ENCODE data around the gene HOXC4. TPM values are rescaled to one million over a fixed set of nuclear protein-coding genes. Genes with fewer than 3 reads are reported as not detected.

Gene HOXC4
- polyA plus RNA-seq, 1 experiment = 0.93 TPM

DNA sequence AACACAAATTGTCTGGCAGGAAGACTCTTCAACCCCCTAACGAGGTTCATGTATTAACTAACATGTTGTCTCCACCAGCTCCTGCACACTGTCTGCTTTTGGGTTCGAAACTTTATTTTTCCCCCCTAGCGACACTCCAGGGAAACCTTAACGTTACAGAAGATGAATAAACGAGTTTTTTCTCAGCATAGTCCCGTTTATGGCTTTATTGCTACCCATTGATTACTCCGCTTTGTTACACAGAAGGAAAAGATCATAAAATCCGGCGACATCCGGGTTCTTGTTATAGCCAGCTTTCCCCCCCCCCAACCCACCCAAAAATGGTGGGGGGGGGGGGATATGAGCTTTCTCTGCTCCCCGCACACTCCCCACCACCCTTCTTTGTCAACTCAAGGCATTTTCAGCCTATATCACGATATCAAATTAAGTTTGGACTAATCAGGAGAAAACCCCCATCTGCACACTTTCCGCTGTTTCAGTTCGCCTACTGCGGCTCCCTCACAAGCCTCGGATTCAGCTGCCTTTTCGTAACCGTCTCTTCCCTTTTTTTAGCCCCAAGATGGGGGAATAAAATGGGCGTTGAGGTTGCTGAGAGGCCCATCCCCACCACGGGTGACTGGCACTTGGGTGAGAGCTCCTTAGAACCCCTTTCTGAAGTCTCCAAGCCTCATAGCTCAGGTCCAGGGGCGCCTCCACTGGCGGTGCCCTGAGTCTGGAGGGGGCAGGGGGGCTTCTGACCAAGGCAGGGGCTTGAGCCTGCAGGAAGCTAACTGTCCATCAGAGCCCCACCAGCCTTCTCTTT lies 26.8 kb upstream of the HOXC4 start:
- Histone ChIP-seq H3K4me3 (ENCODE audit: low read depth, low read length) (no peak overlapping the region), H3K36me3 (ENCODE audit: control insufficient read depth, insufficient read depth, low read length) (peaks cover 2% of the 10 kb centered on the region; the same call in 1 of the 2 replicates), H3K27me3 (ENCODE audit: control insufficient read depth, insufficient read depth, low read length) (peaks cover 3% of the 10 kb centered on the region; the same call in 1 of the 2 replicates)
- TF ChIP-seq, protein P1, sequence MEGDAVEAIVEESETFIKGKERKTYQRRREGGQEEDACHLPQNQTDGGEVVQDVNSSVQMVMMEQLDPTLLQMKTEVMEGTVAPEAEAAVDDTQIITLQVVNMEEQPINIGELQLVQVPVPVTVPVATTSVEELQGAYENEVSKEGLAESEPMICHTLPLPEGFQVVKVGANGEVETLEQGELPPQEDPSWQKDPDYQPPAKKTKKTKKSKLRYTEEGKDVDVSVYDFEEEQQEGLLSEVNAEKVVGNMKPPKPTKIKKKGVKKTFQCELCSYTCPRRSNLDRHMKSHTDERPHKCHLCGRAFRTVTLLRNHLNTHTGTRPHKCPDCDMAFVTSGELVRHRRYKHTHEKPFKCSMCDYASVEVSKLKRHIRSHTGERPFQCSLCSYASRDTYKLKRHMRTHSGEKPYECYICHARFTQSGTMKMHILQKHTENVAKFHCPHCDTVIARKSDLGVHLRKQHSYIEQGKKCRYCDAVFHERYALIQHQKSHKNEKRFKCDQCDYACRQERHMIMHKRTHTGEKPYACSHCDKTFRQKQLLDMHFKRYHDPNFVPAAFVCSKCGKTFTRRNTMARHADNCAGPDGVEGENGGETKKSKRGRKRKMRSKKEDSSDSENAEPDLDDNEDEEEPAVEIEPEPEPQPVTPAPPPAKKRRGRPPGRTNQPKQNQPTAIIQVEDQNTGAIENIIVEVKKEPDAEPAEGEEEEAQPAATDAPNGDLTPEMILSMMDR (IDR thresholded peaks at IDR 0.05; ENCODE audit: insufficient read depth, low read depth, low read length) = no peak
- DNase-seq (ENCODE audit: low read depth) = no peak
- ChIA-PET POLR2A (no interaction called here), CTCF (interaction anchor here (0.6 to 10.1 kb wide), 9 partner anchors 15 to 189 kb away, joined by 3 to 88 read pairs (median 4); partner anchors contain the start of gene HOXC8)

DNA sequence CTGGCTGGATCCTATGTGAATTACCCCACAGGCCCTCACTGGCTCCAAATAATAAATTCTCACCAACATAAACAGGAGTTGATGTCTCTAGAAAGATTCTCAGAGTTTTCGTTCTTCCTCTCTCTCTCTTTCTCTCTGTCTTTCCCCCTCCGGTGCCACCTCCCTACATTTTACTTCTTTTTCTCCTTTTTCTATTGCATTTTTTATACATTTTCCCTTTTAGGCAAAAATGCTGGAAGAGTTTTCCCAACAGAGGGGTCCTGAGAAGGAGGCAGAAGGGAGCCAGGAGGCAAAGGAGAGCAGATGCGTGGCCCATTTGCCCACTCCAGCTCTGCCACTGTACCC lies 26.2 kb upstream of the HOXC4 start:
- TF ChIP-seq, protein P1 (IDR thresholded peaks at IDR 0.05; ENCODE audit: insufficient read depth, low read depth, low read length) = no peak
- peaks cover 3% of the 10 kb centered on the region; the same call in 1 of the 2 replicates for H3K27me3 ChIP-seq (ENCODE audit: control insufficient read depth, insufficient read depth, low read length)
- DNase-seq (ENCODE audit: low read depth) = no peak
- CTCF ChIA-PET = interaction anchor here (0.6 to 10.1 kb wide), 9 partner anchors 15 to 281 kb away, joined by 3 to 88 read pairs (median 4); no protein-coding TSS in a partner anchor
- POLR2A ChIA-PET = no interaction called here
- H3K36me3 ChIP-seq (ENCODE audit: control insufficient read depth, insufficient read depth, low read length) = peaks cover 2% of the 10 kb centered on the region; the same call in 1 of the 2 replicates
- no peak overlapping the region for H3K4me3 ChIP-seq (ENCODE audit: low read depth, low read length)

DNA sequence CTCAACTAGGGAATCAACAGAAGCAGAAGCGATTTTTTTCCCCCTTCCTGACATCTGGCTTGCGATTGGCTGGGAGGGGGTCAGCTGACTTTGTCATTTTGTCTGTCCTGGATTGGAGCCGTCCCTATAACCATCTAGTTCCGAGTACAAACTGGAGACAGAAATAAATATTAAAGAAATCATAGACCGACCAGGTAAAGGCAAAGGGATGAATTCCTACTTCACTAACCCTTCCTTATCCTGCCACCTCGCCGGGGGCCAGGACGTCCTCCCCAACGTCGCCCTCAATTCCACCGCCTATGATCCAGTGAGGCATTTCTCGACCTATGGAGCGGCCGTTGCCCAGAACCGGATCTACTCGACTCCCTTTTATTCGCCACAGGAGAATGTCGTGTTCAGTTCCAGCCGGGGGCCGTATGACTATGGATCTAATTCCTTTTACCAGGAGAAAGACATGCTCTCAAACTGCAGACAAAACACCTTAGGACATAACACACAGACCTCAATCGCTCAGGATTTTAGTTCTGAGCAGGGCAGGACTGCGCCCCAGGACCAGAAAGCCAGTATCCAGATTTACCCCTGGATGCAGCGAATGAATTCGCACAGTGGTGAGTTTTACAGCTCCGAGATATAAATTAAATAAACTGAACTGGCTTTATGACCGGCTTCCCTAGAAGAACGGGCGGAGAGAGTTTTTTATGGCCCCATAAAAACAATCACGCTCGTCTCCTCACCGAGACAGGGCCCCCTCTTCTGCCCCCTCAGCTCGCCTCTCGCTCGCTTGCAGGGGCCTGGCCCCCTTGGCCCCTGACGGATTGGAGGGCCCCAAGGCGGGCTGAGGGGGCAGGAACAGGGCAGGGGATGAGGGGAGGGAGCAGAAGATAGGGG lies 25.1 kb upstream of the HOXC4 start, which contains the start of gene HOXC6:
HOXC6 (plus strand) TSS at position 127 of the 888 bp plus-strand sequence; CDS start at position 209, 82 bp downstream.
- DNase-seq (ENCODE audit: low read depth) = no peak
- CTCF ChIA-PET = interaction anchor here (0.7 to 10.1 kb wide), 6 partner anchors 20 to 282 kb away, joined by 3 to 88 read pairs (median 4); partner anchors contain the start of gene HOXC8
- Histone ChIP-seq H3K27me3 (ENCODE audit: control insufficient read depth, insufficient read depth, low read length) (no peaks in the 10 kb centered on the region; the same call in 1 of the 2 replicates), H3K36me3 (ENCODE audit: control insufficient read depth, insufficient read depth, low read length) (peaks cover 2% of the 10 kb centered on the region; the same call in 1 of the 2 replicates), H3K4me3 (ENCODE audit: low read depth, low read length) (no peak within 1 kb of the TSS)
- TF ChIP-seq, protein P1 (IDR thresholded peaks at IDR 0.05; ENCODE audit: insufficient read depth, low read depth, low read length) = no peak
- POLR2A ChIA-PET = no interaction called here

DNA sequence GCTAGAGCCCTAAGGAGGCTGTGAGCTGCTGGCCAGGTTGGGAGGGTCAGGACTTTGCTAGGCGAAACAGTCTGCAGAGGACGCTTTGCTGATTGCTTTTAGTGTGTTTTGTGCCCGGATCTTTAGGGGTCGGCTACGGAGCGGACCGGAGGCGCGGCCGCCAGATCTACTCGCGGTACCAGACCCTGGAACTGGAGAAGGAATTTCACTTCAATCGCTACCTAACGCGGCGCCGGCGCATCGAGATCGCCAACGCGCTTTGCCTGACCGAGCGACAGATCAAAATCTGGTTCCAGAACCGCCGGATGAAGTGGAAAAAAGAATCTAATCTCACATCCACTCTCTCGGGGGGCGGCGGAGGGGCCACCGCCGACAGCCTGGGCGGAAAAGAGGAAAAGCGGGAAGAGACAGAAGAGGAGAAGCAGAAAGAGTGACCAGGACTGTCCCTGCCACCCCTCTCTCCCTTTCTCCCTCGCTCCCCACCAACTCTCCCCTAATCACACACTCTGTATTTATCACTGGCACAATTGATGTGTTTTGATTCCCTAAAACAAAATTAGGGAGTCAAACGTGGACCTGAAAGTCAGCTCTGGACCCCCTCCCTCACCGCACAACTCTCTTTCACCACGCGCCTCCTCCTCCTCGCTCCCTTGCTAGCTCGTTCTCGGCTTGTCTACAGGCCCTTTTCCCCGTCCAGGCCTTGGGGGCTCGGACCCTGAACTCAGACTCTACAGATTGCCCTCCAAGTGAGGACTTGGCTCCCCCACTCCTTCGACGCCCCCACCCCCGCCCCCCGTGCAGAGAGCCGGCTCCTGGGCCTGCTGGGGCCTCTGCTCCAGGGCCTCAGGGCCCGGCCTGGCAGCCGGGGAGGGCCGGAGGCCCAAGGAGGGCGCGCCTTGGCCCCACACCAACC lies 23.9 kb upstream of the HOXC4 start:
- TF ChIP-seq, protein P1 (IDR thresholded peaks at IDR 0.05; ENCODE audit: insufficient read depth, low read depth, low read length) = no peak
- no peak for DNase-seq (ENCODE audit: low read depth)
- CTCF ChIA-PET = interaction anchor here (5.1 to 10.1 kb wide), 3 partner anchors 171 to 178 kb away, joined by 35 to 88 read pairs (median 36); no protein-coding TSS in a partner anchor
- POLR2A ChIA-PET = no interaction called here
- peaks cover 1% of the 10 kb centered on the region for H3K27me3 ChIP-seq (ENCODE audit: control insufficient read depth, insufficient read depth, low read length)
- H3K36me3 ChIP-seq (ENCODE audit: control insufficient read depth, insufficient read depth, low read length) = peaks cover 2% of the 10 kb centered on the region; the same call in 1 of the 2 replicates
- H3K4me3 ChIP-seq (ENCODE audit: low read depth, low read length) = no peak overlapping the region
